KMS-11 (cell line): Measurements from ENCODE around the gene MAGEA8.

Source experiments
- H2AFZ ChIP-seq: fragments of 200-600 bp; sonication (generic); 2 replicates; pipeline ENCODE4 v1.6.1; 2016; ENCODE audit warnings: antibody characterized with exemption, mixed run types, low read depth
- H3K27ac ChIP-seq: fragments of 200-600 bp; sonication (generic); 2 replicates; pipeline ENCODE4 v1.6.1; 2016; ENCODE audit warnings: mild to moderate bottlenecking, mixed run types
- H3K27me3 ChIP-seq: fragments of 200-600 bp; sonication (generic); 2 replicates; pipeline ENCODE4 v1.6.1; 2017; ENCODE audit warnings: mild to moderate bottlenecking, low read depth, mixed run types, moderate library complexity; ENCODE audit not compliant: insufficient read depth
- H3K36me3 ChIP-seq: fragments of 200-600 bp; sonication (generic); 2 replicates; pipeline ENCODE4 v1.6.1; 2017; ENCODE audit warnings: mild to moderate bottlenecking, mixed run types; ENCODE audit not compliant: insufficient read depth
- H3K4me1 ChIP-seq: fragments of 200-600 bp; sonication (generic); 2 replicates; pipeline ENCODE4 v1.6.1; 2016; ENCODE audit warnings: mild to moderate bottlenecking, low read depth, mixed run types; ENCODE audit not compliant: poor library complexity, severe bottlenecking
- H3K4me2 ChIP-seq: fragments of 200-600 bp; sonication (generic); 2 replicates; pipeline ENCODE4 v1.7.0; 2016; ENCODE audit warnings: mild to moderate bottlenecking, mixed run types
- H3K4me3 ChIP-seq: fragments of 200-600 bp; sonication (generic); IDR thresholded peaks from 2 replicates; pipeline ENCODE4 v1.6.1; 2017; ENCODE audit warnings: low read depth, low read length, mixed read lengths; ENCODE audit not compliant: insufficient read depth
- H3K79me2 ChIP-seq: fragments of 200-600 bp; sonication (generic); 2 replicates; pipeline ENCODE4 v1.6.1; 2016; ENCODE audit warnings: low read depth, mixed run types; ENCODE audit not compliant: insufficient read depth
- H3K9ac ChIP-seq: fragments of 200-600 bp; sonication (generic); 2 replicates; pipeline ENCODE4 v1.6.1; 2016; ENCODE audit warnings: mild to moderate bottlenecking, mixed run types
- H4K20me1 ChIP-seq: fragments of 200-600 bp; sonication (generic); 2 replicates; pipeline ENCODE4 v1.6.1; 2016; ENCODE audit warnings: mild to moderate bottlenecking, mixed run types; ENCODE audit not compliant: insufficient read depth
- TF ChIP-seq, protein P1 (sequence below): fragments of 200-600 bp; sonication (generic); conservative IDR thresholded peaks from 2 replicates; pipeline ENCODE4 v1.6.1; 2017; ENCODE audit warnings: low read depth, mild to moderate bottlenecking, antibody characterized with exemption, low read length, moderate library complexity, mixed read lengths

The MAGEA8 gene

GRCh38 chrX:149841929-149842328, 39.1 kb upstream of the MAGEA8 start:
- Histone ChIP-seq H3K9ac (no peak overlapping the region), H2AFZ (no peak overlapping the region), H3K27ac (no peak overlapping the region), H4K20me1 (no peaks in the 10 kb centered on the region), H3K36me3 (no peaks in the 10 kb centered on the region), H3K4me2 (no peak overlapping the region), H3K4me1 (no peaks in the 10 kb centered on the region), H3K27me3 (no peaks in the 10 kb centered on the region), H3K4me3 (no peak overlapping the region), H3K79me2 (no peaks in the 10 kb centered on the region)
- TF ChIP-seq, protein P1, sequence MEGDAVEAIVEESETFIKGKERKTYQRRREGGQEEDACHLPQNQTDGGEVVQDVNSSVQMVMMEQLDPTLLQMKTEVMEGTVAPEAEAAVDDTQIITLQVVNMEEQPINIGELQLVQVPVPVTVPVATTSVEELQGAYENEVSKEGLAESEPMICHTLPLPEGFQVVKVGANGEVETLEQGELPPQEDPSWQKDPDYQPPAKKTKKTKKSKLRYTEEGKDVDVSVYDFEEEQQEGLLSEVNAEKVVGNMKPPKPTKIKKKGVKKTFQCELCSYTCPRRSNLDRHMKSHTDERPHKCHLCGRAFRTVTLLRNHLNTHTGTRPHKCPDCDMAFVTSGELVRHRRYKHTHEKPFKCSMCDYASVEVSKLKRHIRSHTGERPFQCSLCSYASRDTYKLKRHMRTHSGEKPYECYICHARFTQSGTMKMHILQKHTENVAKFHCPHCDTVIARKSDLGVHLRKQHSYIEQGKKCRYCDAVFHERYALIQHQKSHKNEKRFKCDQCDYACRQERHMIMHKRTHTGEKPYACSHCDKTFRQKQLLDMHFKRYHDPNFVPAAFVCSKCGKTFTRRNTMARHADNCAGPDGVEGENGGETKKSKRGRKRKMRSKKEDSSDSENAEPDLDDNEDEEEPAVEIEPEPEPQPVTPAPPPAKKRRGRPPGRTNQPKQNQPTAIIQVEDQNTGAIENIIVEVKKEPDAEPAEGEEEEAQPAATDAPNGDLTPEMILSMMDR: no peak

DNA sequence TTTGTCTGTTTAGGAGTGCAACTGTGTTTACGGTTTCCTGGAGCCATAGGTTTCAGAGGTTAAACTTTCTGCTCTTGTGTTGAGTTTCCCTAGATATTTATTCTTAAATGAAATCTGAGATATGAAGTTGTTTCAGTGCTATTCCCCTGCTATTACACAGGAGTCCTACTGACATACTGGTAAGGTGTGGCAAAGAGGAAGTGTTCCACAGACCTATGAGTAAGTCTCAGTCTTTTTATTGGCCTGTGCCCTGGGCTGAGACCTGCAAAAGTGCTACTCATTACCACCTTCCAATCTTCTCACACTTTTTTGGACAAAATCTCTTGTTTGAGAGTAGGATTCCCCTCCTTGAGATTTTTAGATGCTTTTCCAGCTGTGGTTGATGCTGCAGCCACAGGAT, 35.6 kb upstream of the MAGEA8 start:
- Histone ChIP-seq H3K79me2 (no peaks in the 10 kb centered on the region), H3K36me3 (no peaks in the 10 kb centered on the region), H2AFZ (no peak overlapping the region), H4K20me1 (no peaks in the 10 kb centered on the region), H3K9ac (no peak overlapping the region), H3K4me2 (no peak overlapping the region), H3K27me3 (no peaks in the 10 kb centered on the region), H3K4me3 (no peak overlapping the region), H3K27ac (no peak overlapping the region), H3K4me1 (no peaks in the 10 kb centered on the region)
- TF ChIP-seq, protein P1: no peak

DNA sequence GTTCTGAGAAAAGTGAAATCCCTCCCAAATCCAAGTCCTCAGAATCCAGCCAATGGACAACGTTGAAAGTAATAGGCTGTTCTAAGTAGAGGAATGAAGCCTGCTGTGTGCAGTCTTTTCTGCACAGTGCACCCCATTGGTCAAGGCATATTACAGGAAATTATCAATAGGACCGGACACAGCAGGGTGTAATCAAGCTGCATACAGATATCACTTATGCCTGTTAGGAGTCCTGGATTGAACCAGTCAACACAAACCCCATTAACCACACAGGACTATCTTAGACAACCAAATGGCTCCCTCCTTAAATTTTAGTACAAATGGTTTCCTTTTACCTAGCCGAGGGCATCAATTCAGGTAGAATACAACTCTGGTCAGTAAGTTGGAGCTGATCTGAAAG, 34.2 kb upstream of the MAGEA8 start:
- no peaks in the 10 kb centered on the region for H3K36me3 ChIP-seq
- H3K4me3 ChIP-seq: no peak overlapping the region
- no peaks in the 10 kb centered on the region for H3K4me1 ChIP-seq
- TF ChIP-seq, protein P1: no peak
- H3K27me3 ChIP-seq: no peaks in the 10 kb centered on the region
- H2AFZ ChIP-seq: no peak overlapping the region
- no peak overlapping the region for H3K9ac ChIP-seq
- no peaks in the 10 kb centered on the region for H3K79me2 ChIP-seq
- H3K27ac ChIP-seq: no peak overlapping the region
- H4K20me1 ChIP-seq: no peaks in the 10 kb centered on the region
- no peak overlapping the region for H3K4me2 ChIP-seq

DNA sequence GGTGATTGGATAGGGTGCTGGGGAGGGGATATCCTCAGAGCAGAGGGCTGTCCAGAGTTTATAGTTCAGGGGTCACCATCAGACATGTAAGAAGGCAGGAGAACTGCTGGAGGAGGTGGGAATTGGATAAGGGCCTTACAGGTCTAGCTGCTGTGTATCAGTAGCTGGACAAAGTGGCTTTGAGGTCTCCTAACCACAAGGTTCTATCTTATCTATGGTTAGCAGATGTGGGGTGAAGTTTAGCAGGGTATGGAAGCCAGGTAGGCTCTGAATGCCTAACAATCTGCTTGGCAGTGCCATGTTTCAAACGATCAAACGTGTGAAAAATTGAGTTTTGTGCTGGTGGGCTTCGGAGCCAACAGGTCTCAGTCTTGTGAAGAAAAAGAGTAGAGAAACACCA, 32.1 kb upstream of the MAGEA8 start:
- no peak overlapping the region for H3K9ac ChIP-seq
- no peaks in the 10 kb centered on the region for H3K4me1 ChIP-seq
- H3K27me3 ChIP-seq: no peaks in the 10 kb centered on the region
- H3K79me2 ChIP-seq: no peaks in the 10 kb centered on the region
- H3K36me3 ChIP-seq: no peaks in the 10 kb centered on the region
- no peak overlapping the region for H3K27ac ChIP-seq
- no peak overlapping the region for H3K4me2 ChIP-seq
- H4K20me1 ChIP-seq: no peaks in the 10 kb centered on the region
- TF ChIP-seq, protein P1: no peak
- H3K4me3 ChIP-seq: no peak overlapping the region
- no peak overlapping the region for H2AFZ ChIP-seq

- H3K4me3 ChIP-seq: no peak overlapping the region
- H3K27me3 ChIP-seq: no peaks in the 10 kb centered on the region
- no peak overlapping the region for H3K9ac ChIP-seq
- H3K79me2 ChIP-seq: no peaks in the 10 kb centered on the region
- H3K27ac ChIP-seq: no peak overlapping the region
- no peaks in the 10 kb centered on the region for H3K4me1 ChIP-seq
- H2AFZ ChIP-seq: no peak overlapping the region
- no peaks in the 10 kb centered on the region for H4K20me1 ChIP-seq
- no peaks in the 10 kb centered on the region for H3K36me3 ChIP-seq
- TF ChIP-seq, protein P1: no peak
- no peak overlapping the region for H3K4me2 ChIP-seq
These were observed 31.2 kb upstream of the MAGEA8 start for GRCh38 chrX:149849787-149850186.
